ENCODE data around the gene ROPN1L.

The ROPN1L gene

DNA sequence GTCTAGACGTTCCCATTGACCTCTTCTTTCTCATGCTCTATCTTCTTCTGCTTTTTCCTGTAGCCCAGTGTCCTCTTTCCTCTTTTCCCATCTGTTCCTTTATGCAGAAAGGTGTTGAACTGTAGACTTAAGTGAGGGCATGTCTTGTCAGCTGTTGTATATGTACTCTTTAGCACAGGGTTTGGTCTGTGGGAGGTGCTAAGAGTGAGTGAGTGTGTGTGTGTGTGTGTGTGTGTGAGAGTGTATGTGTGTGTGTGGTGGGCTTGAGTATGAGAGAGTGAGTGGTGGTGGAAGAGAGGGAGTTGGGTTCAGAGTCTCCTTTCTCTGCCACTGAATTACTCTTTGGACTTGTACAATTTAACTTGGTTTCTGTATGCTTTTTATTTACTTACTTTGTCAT, 10.3 kb upstream of the ROPN1L start:
- no peak for DNase-seq

DNA sequence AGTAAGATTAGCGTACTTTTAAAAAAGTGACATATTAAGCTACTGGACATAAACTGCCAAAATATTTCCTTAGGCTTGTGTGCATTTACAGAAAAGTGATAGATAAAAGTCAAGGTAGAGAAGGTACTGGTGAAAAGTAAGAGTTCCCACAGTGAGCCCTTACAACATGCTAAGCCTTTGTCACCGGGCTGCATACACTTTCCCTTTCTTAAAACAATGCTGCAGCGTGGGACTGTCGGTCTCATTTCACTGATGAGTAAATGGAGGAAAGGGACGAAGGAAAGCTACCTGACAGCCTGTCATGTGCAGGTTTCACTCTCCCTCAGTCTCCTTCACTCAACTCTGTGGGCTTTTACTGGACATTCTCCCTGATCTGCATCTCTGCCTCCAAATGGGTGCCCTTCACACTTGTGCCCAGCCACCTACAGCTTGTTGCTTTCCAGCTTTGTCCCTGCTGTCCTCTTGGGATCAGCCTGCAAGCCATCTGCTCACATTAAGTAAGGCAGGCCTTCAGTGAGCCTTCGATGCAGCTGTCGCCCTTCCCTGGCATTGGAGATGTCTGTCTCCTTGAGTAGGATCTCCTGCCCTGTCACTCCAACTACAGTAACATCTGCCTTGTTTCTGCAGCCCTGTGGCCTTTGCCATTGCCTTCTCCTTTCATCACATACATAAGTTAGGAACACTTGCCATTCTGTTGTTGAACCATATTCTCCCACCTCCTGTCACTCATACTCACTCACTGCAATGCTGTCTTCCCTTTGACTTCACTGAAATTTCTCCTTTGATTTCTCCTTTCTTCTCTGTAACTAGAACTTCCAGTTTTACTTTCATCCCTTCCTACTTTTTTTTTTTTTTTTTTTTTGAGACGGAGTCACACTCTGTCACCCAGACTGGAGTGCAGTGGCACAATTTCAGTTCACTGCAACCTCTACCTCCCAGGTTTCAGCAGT, 9.3 kb upstream of the ROPN1L start:
- DNase-seq = no peak

DNA sequence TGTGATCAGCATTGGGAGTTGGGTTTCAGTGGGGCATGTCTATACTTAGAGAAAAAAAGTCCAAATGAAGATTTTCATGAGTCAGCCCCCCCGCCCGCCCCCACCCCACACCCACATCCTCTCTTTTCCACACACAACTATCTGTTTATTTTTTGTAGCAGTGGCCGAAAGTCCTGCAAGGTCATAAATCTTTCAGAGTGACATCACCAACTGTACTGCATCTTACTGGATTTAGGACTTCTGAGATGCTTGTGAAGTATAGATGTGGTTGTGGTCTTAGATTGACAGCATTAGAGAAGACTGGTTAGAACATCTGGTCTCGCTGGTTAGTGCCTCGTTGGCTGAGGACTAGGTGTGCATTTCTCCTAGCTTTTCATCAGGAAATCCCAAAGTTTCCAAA, 7.3 kb upstream of the ROPN1L start:
- DNase-seq = no peak

DNA sequence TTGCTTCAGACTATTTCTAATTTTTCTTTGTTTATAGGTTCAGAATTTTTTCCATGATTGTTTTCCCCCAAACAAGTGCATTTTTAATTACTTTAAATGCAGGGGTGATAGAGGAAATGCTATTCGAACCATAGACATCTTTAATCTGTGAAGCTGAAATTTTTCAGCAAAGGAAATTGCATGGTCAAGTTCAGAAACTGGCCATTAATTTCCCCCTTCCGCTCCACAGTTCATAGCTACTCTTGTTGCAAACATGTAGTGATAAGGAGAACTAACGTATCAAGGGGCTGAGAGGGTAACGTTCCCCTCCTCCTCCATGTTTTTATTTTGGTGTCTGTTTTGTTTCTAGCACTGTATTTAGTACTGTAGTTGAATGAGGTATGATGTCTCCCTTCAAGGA, 3.4 kb upstream of the ROPN1L start:
- DNase-seq = no peak

DNA sequence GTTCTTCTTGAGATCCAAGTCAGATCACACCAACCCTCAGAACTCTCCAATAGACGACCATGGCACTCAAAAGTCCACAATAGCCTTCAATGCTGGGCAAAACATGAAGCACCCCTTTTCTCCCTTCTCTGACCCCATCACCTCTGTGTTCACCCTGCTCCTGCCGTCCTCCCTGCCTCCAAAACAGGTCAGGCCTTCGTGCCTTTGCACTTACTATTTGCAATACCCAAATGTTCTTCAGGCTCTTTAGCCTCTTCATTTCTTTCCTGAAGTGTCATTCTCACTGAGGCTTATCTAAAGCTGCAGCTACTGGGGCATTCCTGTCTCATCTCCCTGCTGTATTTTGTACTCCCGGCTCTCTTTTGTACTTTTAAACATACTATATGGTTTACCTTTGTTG, 2.0 kb upstream of the ROPN1L start:
- DNase-seq = no peak

DNA sequence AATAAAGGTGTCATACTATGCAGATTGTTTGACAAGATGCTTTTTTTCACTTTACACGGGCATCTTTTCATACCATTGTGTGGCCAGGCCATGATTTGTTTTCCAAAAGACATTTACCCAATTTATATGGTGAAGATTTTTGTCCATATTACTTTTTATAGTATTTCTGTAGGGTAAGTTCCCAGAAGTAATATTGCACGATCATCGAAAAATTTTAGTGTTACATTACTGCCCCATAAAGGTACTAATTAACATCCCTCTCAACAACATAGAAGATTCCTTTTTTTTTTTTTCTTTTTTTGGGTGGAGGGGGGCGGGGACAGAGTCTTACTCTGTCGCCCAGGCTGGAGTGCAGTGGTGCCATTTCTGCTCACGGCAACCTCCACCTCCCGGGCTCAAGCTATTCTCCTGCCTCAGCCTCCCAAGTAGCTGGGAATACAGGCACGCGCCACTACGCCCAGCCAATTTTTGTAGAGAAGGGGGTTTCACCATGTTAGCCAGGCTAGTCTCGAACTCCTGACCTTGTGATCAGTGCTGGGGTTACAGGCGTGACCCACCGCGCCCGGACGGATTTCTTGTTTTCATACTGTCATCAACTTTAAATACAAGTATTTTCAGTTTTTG, 1.2 kb upstream of the ROPN1L start:
- no peak for DNase-seq

DNA sequence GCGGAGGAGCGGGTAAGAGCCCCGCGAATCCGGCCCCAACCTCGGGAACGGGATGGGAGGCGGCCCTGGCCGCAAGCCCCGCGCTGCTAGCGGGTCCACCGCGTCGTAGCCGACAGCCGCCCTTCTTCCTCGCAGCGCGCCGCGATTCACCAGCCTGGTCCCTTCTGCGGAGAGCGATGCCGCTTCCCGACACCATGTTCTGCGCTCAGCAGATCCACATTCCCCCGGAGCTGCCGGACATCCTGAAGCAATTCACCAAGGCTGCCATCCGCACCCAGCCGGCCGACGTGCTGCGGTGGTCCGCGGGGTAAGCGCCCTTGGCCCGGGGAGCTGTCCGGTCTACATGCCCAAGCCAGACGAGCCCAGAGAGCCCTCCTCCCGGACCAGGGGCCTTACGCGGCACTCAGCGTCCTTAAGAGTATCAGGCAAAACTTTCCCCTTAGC, 335 bp downstream of the ROPN1L start:
- no peak for DNase-seq

DNA sequence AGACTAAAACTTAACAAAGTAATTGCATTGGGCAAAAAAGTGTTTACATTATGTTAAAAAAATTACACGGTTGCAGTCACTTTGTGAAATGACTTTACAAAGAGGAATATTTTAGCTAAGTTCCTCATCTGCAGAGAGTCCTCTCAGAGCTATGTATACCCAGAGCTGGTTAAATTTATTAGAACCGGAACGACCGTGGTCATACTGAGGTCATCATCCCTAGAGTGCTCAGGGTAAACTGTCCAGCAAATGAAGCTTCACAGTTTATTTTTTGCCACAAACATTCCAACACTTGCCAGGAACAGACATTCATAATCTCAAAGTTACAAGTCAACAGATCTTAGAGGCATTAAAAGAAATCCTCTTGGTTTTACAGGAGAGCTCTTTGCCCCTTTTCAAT, 897 bp downstream of the ROPN1L start:
- DNase-seq = no peak

DNA sequence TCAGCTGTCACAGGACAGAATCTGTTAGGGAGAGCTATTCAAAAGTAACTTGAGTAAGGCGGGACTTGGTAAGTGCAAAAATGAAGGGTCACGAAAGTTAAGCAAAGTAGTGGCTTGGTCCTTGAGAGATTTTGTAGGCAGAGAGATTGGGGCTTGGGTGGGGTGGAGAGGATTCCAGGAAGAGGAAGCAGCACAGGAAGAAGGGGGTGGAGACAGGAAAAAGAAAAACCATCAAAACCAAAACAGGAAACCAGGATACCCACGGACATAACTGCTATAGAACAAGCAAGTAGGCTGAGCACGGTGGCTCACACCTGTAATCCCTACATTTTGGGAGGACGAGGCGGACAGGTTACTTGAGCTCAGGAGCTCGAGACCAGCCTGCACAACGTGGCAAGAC, 3.7 kb downstream of the ROPN1L start:
- no peak for DNase-seq

DNA sequence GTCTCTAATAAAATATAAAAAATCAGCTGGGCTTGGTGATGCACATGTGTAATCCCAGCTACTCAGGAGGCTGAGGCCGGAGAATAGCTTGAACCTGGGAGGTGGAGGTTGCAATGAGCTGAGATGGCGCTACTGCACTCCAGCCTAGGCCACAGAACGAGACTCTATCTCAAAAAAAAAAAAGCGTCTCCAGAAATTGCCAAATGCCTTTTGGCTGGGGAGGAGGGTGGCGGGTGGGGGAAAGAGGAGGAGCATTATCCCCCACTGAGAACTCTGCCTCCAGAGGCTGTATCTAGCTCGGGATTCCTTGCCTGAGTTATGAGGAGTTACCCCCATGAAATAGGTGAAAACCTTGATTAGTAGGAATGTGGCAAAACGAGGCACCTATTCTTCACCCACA, 4.8 kb downstream of the ROPN1L start:
- DNase-seq = no peak

DNA sequence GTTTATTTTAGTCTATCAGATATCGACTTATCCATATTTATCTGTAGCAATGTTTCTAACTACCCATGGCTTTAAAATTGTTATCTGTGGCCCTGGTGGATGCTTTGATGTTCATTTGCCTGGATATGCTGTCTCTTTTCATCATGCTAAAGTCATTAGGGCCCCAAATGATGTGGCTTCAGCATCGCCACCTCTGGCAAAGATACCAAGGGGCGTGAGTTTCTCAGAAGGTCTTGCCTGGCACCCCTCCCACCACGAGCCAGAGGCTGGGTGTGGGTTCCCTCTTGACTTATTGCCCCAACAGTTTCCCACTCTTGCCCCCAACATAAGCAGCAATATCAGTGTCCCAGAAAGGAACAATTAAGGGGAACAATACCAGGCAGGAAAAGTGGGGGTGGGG, 5.4 kb downstream of the ROPN1L start:
- no peak for DNase-seq

DNA sequence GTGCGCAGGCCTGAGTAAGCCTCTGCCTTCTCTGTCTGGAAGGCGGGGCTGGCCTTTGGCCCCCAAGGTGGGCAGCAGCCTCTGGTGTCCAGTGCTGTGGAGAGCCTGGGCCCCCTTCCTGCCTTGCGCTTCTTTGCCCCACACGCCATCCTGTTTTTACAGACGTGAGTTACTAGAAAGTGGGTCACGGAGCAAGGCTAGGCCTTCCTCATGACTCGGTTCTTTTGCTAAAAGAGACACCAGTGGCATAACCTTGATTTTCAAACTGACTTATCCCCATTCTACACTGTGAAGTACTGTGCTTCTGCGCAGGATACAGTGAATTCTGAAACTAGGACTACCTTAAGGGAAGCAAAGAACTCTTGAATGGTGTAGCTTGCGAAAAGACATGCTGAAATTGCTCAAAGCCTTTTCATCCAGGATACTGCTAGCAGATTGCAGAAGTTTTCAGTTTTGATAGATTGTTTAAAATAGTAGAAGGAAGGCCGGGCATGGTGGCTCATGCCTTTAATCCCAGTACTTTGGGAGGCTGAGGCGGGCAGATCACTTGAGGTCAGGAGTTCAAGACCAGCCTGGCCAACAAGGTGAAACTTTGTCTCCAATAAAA, 7.2 kb downstream of the ROPN1L start:
- no peak for DNase-seq

DNA sequence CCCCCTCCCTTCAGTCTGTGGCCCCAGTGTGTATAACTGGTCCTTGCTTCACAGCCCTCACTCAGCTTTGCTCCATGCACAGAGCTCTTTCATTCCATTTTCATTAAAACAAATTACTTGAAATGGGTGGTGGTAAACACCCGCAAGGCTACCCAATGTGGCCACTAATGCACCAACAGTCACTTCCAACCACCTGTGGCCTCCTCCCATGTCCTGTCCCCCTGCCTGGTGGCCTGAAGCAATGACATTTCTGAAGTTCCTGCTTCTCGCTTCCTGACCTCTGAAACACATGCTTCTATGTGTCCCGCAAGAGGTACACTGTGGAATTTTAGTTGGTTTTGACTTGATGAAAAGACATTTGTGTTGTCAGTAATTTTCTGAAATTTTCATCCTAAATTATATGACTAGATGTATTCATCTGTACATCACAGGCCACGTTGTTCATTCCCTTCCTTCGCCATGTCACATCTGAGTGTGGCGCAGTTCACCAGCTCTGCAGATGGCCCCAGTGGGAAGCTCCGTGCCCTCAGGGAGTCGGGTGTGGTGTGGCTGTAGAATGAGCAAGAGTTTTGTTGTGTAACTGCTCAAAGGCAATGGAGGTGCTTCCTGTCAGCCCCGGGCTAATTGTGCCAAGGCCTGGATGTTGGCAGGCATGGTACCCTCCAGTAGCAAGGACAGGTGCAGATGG, 9.6 kb downstream of the ROPN1L start:
- DNase-seq = no peak

DNA sequence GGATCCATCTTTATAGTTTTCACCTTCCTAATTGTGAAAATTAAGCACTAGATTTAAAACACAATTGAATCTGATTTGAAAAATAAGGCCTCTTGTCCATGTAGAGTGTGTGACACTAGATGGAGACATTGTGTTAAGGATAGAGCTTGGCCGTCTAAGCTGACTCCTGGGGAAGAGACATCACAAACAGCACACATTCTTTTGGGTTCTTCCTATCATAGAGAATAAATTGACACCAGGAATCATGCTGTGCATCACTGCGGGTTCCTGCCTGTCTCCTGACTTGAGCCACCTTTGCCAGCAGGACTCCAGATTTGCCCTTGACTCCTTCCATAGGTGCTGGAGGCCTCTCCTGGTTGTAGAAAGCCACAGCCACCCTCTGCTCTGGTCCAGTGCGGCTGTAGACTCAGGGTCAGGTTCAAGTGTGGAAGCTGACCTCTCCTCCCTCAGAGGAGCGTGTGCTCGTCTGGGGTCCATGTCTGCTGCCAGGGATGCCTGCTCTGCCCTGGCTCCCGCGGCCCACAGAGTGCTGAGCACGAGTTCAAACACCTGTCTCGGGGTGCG, 11.2 kb downstream of the ROPN1L start:
- DNase-seq = no peak

DNA sequence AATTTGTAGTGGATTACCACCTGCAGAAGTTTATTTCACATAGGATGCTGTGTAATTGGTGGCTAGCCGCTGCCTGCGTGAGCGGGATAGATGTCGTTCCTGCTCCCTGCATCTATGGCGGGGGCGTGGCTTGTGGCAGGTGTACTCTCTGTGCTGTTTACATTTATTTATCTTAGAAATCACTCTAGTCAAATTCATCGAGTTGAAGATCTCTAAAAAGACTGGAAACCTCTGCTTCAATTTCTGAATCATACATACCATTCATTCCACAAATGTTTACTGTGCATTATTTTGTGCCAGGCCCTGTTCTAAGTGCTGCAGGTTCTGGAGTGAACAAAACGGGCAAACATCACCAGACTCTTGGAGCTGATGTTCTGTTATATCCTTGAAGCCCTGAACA, 11.9 kb downstream of the ROPN1L start:
- no peak for DNase-seq

DNA sequence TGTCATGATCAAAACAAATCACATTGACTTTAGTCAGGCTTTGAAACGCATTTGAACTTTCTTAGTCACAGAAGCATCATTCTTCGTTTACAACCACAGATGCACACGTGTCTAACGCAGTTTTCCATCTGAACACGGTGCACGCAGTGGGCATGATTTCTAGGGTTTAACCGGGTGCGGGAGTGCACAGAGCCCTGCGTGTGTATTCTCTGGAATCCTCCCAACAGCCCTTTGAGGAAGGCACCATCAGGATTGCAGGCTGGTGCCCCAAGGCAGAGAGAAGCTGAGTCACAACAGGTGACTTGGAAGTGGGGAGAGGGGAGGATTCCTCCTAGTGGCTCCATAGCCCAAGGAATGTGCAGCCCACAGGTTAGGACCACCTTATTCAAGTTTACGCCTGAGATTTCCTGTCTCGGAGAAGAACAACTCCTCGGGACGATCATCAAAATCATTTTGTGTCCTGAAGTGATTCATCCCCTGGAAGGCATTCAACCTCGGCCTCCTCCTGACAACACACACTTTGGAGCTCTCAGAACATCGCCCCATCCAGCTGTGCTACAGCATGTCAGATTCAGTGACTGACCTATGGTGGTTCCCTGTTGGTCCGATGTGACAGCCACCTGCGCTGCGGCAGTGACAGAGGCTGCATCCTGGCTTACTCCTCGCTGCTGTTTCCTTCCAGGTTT, 13.1 kb downstream of the ROPN1L start:
- DNase-seq = no peak

DNA sequence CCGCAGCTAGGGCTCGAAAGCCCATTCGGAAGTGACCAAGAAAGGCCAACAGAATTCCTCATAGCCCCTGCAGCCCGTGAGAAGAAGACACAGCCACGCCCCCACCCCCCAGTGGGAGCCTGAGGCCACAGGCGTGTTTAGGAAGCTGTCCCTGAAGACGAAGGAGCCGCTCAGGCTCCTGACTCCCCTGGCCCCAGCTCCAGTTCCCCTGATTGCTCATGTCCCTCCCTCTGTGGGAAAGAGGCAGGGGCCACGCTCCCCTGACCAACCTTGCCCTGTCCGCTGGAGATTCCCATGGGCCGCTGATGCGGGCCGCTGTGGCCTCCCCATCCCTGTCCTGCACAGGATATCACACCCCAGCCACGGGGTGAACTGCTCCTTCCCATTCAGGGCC, 13.6 kb downstream of the ROPN1L start:
- no peak for DNase-seq

DNA sequence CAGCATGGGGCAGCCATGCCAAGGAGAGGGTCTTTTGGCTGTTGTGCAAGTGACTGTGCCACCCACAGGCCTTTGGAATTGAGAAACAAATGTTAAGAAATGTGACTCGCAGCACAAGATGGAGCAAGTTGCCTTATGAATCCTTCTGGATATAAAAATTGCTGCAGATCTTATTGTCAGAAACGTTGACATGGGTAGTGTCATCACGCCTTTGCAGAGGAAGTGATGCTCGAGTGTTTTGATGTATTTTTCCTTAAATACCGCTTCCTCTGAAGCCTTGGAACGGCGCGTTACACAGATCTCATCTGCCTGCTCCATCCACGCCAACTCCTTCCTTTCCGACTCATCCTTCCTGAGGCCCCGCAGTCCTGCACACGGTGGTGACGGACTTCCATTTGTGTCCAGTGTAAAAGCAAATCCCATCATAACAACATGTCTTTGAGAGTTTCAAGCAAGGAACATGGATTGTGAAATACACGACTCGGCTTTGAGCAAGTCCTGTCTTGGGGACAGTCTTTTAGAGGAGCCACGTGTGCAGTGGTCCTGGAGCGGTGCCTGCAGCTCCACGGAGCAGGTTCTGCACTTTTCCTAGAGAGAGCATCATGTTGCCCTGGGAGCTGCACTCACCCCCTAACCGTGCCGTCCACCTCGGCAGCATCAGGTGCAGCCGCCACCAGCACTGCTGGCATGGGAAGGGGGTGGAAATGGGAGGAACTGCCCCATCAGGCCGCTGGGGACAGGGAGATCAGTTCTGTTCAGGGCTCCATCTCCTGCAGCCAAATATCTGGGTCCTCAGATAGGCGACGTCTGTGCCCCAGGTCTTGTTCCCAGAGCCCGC, 15.1 kb downstream of the ROPN1L start:
- no peak for DNase-seq

DNA sequence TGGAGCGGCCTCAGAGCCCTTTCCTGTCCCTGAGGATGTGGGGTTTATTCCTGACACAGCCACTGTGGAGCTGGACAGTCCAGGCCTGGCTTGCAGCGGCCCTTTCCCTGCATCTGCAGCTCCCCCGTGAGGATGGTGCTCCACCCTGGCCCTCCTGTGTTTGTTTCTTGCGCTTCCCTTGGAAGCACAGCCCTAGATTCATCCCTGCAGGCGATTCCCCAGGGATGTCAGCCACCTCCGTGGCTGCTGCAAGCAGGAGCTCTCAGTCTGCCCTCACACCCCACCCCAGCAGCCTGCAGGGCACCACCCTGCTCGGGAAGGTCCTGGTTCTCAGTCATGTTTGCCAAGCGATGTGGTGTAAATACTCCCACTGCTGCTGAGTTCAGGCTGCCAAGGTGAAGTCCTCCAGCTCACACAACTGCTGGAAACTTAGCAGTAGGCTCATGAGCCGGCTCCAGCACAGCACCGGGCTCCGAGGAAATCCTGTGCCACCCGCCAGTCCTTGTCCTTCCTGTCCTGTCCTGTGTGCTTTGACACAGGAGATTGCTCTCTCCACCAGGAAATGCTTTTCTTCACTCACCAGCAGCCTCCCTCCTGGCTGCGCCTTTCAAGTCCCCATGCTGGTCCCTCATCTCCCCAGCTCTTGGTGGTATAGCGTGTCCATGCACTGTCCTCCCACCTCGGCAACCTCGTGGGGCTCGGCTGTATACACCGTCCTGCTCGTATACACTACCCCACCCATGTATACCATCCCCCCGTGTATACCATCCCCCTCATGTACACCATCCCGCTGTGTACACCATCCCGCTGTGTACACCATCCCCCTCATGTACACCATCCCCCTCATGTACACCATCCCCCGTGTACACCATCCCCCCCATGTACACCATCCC, 16.2 kb downstream of the ROPN1L start:
- no peak for DNase-seq

All from stimulated activated CD4-positive, alpha-beta T cell treated with anti-CD3 and anti-CD28 coated beads, Interleukin-15, amount 100 ng/mL, for 24 hours (primary cell).